ENCODE results near the gene C1orf21. TPM values are rescaled to one million over a fixed set of nuclear protein-coding genes. Genes with fewer than 3 reads are reported as not detected.
"Not testable (repeated sequence)": the region's sequence is repeated elsewhere in the genome, so short reads cannot be mapped to it uniquely, and the experiment has no call there.

Gene C1orf21, protein sequence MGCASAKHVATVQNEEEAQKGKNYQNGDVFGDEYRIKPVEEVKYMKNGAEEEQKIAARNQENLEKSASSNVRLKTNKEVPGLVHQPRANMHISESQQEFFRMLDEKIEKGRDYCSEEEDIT
- total RNA-seq (0.07 and 0.32 TPM in 2 replicates), polyA plus RNA-seq (under 0.01 and 0.04 TPM in 2 replicates), polyA minus RNA-seq (0.14 TPM in 1 of 2 replicates, not detected in the other)
- total RNA-seq (2013), result 1.0 TPM

DNA sequence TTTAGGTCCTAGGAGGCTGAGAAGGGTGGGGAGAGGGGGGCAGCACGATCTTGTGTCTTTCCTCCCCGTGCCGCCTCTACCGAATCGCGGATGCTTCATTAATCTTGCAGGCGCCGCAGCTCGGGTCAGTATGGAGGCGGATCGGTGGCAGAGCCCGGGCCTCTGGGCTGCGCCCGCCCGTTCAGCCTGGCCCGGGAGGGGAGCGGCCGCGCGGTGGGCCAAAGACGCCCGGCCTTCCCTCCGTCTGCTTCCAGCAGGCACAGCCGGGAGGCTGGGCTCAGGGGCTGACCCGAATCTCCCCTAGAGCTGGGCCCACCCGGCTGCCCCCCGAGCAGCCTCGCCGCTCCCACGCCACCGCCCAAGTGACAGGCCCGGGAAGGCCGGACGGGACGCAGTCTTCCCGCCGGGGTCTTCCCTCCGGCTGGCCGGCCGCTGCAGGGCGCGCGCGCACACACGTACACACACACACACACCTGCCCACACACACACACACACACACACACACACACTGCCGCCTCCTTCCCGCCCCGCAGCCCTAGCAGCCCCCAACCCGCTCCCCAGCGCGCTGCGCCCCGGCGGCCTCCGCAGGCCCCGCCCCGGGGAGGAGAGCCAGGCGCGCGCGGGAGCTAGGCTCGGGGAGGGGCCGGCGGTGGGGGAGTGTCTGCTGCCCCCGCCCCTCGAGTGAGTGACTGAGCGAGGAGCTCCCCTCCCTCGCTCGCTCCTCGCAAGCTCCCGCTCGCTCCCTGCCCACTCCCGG, at the start of gene C1orf21:
C1orf21 (plus strand) TSS at position 718 of the 757 bp plus-strand sequence. CDS start 90,481 bp downstream, outside the sequence.
- ChIA-PET CTCF (no interaction called here), POLR2A (no interaction called here)
- Mint-ChIP-seq H3K27me3 (peaks cover 72% of the 10 kb centered on the region), H3K27ac (no peak within 1 kb of the TSS), H3K9me3 (ENCODE audit: insufficient read depth) (no peaks in the 10 kb centered on the region), H3K4me3 (peak within 1 kb of the TSS; percentile 84), H3K4me1 (peaks cover 24% of the 10 kb centered on the region)
- peaks cover 20 to 21% of the 10 kb centered on the region in 2 donors for H3K4me1 ChIP-seq (ENCODE audit: control insufficient read depth in 2 of 2, insufficient read depth in 2 of 2, low read length in 2 of 2)
- under 1% methylated on average over 71 of the region's 73 CpGs for WGBS (ENCODE audit: insufficient coverage)
- H3K4me3 ChIP-seq (ENCODE audit: control extremely low read depth in 1 of 5, extremely low read depth in 1 of 5, insufficient read depth in 1 of 5, low read depth in 2 of 5, low read length in 4 of 5), result peak within 1 kb of the TSS; percentile 40 to 69 (median 51)
- intact Hi-C loops (cut with micrococcal nuclease), result no loop called here
- H4K20me1 ChIP-seq (ENCODE audit: control insufficient read depth, insufficient read depth, low read length, poor library complexity, severe bottlenecking), result no peaks in the 10 kb centered on the region
- DNase-seq, result peak; percentile 47
- H3K9me3 ChIP-seq (ENCODE audit: control extremely low read depth in 1 of 3, control insufficient read depth in 2 of 3, insufficient read depth in 1 of 3, low read length in 2 of 3), result no peaks in the 10 kb centered on the region
- peak within 1 kb of the TSS; percentile 63 for H3K9ac ChIP-seq (ENCODE audit: low read length)
- H3K27me3 ChIP-seq (replicated peaks in 1 of 4; ENCODE audit: control extremely low read depth in 1 of 4, control insufficient read depth in 3 of 4, insufficient read depth in 4 of 4, low read length in 3 of 4), result peaks cover 0 to 39% (median 26%) of the 10 kb centered on the region in 4 experiments
- peak within 1 kb of the TSS; percentile 79 for H2AFZ ChIP-seq (ENCODE audit: insufficient read depth, low read depth, low read length, poor library complexity, severe bottlenecking)
- H3K27ac ChIP-seq (ENCODE audit: low read length in 2 of 2), result no peak within 1 kb of the TSS
- peak within 1 kb of the TSS; percentile 91 for H3K4me2 ChIP-seq (replicated peaks; ENCODE audit: low read depth, low read length, poor library complexity, severe bottlenecking)
- H3K36me3 ChIP-seq (replicated peaks in 1 of 2; ENCODE audit: control extremely low read depth in 1 of 2, control insufficient read depth in 1 of 2, extremely low read depth in 1 of 2, insufficient read depth in 2 of 2, low read length in 1 of 2), result no peaks in the 10 kb centered on the region
- no peaks in the 10 kb centered on the region for H3K79me2 ChIP-seq (ENCODE audit: control insufficient read depth, insufficient read depth, low read length)
- ATAC-seq (ENCODE audit: low read depth), result peak; percentile 86
- TF ChIP-seq EZH2 (IDR thresholded peaks at IDR 0.05; ENCODE audit: borderline replicate concordance, insufficient read depth, low read depth, low read length, poor library complexity, severe bottlenecking), result no peak
- TF ChIP-seq, protein P1, sequence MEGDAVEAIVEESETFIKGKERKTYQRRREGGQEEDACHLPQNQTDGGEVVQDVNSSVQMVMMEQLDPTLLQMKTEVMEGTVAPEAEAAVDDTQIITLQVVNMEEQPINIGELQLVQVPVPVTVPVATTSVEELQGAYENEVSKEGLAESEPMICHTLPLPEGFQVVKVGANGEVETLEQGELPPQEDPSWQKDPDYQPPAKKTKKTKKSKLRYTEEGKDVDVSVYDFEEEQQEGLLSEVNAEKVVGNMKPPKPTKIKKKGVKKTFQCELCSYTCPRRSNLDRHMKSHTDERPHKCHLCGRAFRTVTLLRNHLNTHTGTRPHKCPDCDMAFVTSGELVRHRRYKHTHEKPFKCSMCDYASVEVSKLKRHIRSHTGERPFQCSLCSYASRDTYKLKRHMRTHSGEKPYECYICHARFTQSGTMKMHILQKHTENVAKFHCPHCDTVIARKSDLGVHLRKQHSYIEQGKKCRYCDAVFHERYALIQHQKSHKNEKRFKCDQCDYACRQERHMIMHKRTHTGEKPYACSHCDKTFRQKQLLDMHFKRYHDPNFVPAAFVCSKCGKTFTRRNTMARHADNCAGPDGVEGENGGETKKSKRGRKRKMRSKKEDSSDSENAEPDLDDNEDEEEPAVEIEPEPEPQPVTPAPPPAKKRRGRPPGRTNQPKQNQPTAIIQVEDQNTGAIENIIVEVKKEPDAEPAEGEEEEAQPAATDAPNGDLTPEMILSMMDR (IDR thresholded peaks at IDR 0.05), result no peak

DNA sequence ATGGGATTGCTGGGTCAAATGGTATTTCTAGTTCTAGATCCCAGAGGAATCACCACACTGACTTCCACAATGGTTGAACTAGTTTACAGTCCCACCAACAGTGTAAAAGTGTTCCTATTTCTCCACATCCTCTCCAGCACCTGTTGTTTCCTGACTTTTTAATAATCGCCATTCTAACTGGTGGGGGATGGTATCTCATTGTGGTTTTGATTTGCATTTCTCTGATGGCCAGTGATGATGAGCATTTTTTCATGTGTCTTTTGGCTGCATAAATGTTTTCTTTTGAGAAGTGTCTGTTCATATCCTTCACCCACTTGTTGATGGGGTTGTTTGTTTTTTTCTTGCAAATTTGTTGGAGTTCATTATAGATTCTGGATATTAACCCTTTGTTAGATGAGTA, 49.0 kb upstream of the C1orf21 start:
- H3K9me3 Mint-ChIP-seq (ENCODE audit: insufficient read depth); H3K4me1 ChIP-seq (ENCODE audit: control insufficient read depth in 2 of 2, insufficient read depth in 2 of 2, low read length in 2 of 2); H3K4me2 ChIP-seq (replicated peaks; ENCODE audit: low read depth, low read length, poor library complexity, severe bottlenecking); H3K27ac Mint-ChIP-seq; ATAC-seq (ENCODE audit: low read depth); H3K4me1 Mint-ChIP-seq; CTCF ChIA-PET; H4K20me1 ChIP-seq (ENCODE audit: control insufficient read depth, insufficient read depth, low read length, poor library complexity, severe bottlenecking); H3K4me3 ChIP-seq (ENCODE audit: control extremely low read depth in 1 of 5, extremely low read depth in 1 of 5, insufficient read depth in 1 of 5, low read depth in 2 of 5, low read length in 4 of 5); DNase-seq; H3K36me3 ChIP-seq (replicated peaks in 1 of 2; ENCODE audit: control extremely low read depth in 1 of 2, control insufficient read depth in 1 of 2, extremely low read depth in 1 of 2, insufficient read depth in 2 of 2, low read length in 1 of 2); H2AFZ ChIP-seq (ENCODE audit: insufficient read depth, low read depth, low read length, poor library complexity, severe bottlenecking); H3K4me3 Mint-ChIP-seq; intact Hi-C loops (cut with micrococcal nuclease); H3K9ac ChIP-seq (ENCODE audit: low read length); H3K27ac ChIP-seq (ENCODE audit: low read length in 2 of 2); POLR2A ChIA-PET; H3K79me2 ChIP-seq (ENCODE audit: control insufficient read depth, insufficient read depth, low read length); H3K9me3 ChIP-seq (ENCODE audit: control extremely low read depth in 1 of 3, control insufficient read depth in 2 of 3, insufficient read depth in 1 of 3, low read length in 2 of 3); H3K27me3 ChIP-seq (replicated peaks in 1 of 4; ENCODE audit: control extremely low read depth in 1 of 4, control insufficient read depth in 3 of 4, insufficient read depth in 4 of 4, low read length in 3 of 4); H3K27me3 Mint-ChIP-seq: not testable (repeated sequence)
- no CpG with 5 or more reads among the region's 1 CpG for WGBS (ENCODE audit: insufficient coverage)
